Gastrocnemius medialis (tissue), 4 donors: ENCODE measurements around the gene VGLL3.

Source experiments
- POLR2A ChIP-seq, 2 donors: fragments of 450-650 bp; IDR thresholded peaks; one replicate each; pipeline ENCODE4 v1.6.1; 2017; ENCODE audit warnings: antibody characterized with exemption in 2 of 2, mild to moderate bottlenecking in 2 of 2, moderate library complexity in 2 of 2
- TF ChIP-seq, protein P1 (sequence below), 5 experiments: fragments of 450-650 bp in 3 of 5; fragments of 200-600 bp in 2 of 5; sonication (generic) in 2 of 5; IDR thresholded peaks in 4 of 5; conservative IDR thresholded peaks in 1 of 5; 1 replicate in 4 of 5; 2 replicates in 1 of 5; pipeline ENCODE4 v1.5.1; 2016 to 2019; ENCODE audit warnings: antibody characterized with exemption in 5 of 5, mild to moderate bottlenecking in 3 of 5, moderate library complexity in 3 of 5

DNA sequence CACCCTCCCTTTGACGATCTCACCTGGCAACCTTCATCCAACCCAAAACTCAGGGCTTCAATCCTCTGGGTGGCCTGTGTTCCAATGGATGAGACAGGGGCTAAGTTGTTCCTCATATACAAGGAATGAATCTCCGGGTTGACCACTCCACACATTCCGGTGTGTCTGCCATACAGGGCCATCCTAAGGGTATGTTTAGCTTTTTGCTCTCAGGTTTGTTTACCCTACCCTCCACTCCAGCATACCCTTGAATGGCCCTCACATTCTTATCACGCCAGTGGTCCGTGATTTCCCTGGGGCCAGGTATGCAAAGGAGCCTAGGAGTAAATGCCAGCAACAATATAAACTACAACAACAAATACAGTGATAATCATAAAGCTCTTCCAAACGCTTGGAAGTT lies 45.7 kb upstream of the VGLL3 start:
- TF ChIP-seq, protein P1, sequence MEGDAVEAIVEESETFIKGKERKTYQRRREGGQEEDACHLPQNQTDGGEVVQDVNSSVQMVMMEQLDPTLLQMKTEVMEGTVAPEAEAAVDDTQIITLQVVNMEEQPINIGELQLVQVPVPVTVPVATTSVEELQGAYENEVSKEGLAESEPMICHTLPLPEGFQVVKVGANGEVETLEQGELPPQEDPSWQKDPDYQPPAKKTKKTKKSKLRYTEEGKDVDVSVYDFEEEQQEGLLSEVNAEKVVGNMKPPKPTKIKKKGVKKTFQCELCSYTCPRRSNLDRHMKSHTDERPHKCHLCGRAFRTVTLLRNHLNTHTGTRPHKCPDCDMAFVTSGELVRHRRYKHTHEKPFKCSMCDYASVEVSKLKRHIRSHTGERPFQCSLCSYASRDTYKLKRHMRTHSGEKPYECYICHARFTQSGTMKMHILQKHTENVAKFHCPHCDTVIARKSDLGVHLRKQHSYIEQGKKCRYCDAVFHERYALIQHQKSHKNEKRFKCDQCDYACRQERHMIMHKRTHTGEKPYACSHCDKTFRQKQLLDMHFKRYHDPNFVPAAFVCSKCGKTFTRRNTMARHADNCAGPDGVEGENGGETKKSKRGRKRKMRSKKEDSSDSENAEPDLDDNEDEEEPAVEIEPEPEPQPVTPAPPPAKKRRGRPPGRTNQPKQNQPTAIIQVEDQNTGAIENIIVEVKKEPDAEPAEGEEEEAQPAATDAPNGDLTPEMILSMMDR (IDR thresholded peaks at IDR 0.05 in 4 of 5, conservative IDR thresholded peaks at IDR 0.05 in 1 of 5) = no peak
- TF ChIP-seq POLR2A (IDR thresholded peaks at IDR 0.05) = no peak
